HepG2 (cell line): ENCODE measurements around the gene CATSPERE. TPM values are rescaled to one million over a fixed set of nuclear protein-coding genes. Genes with fewer than 3 reads are reported as not detected.
A peak's percentile ranks its signal among the peaks of the same experiment; 100 is the strongest.

ENCODE experiments used
- ARNT2 ChIP-seq: sonication (generic); formaldehyde crosslinking; IDR thresholded peaks from 2 replicates; pipeline ENCODE4 v1.8.0; 2022; ENCODE audit warnings: mild to moderate bottlenecking, low read depth, missing genetic modification reagents, moderate library complexity
- CHCHD3 ChIP-seq: sonication (generic); formaldehyde crosslinking; IDR thresholded peaks from 2 replicates; pipeline ENCODE4 v1.8.0; 2022; ENCODE audit warnings: mild to moderate bottlenecking, missing genetic modification reagents, moderate library complexity
- IKZF1 ChIP-seq: fragments of 450-650 bp; IDR thresholded peaks from 2 replicates; pipeline ENCODE4 v1.7.1; 2016
- KLF11 ChIP-seq: IDR thresholded peaks from 2 replicates; pipeline ENCODE4 v1.6.1; 2016; ENCODE audit warnings: missing compliant biosample characterization
- NCOA1 ChIP-seq: sonication (generic); formaldehyde crosslinking; IDR thresholded peaks from 2 replicates; pipeline ENCODE4 v1.9.0; 2021; ENCODE audit warnings: missing genetic modification reagents
- PPARG ChIP-seq: conservative IDR thresholded peaks from 2 replicates; pipeline ENCODE4 v1.6.1; 2016; ENCODE audit warnings: missing biosample characterization, missing genetic modification reagents
- SRY ChIP-seq: sonication (generic); formaldehyde crosslinking; IDR thresholded peaks from 2 replicates; pipeline ENCODE4 v1.8.0; 2022; ENCODE audit warnings: mild to moderate bottlenecking, missing genetic modification reagents
- ZFP36L1 ChIP-seq: sonication (generic); formaldehyde crosslinking; IDR thresholded peaks from 2 replicates; pipeline ENCODE4 v1.8.0; 2022; ENCODE audit warnings: mild to moderate bottlenecking, missing genetic modification reagents, moderate library complexity
- ZFP82 ChIP-seq: sonication (generic); formaldehyde crosslinking; IDR thresholded peaks from 2 replicates; pipeline ENCODE4 v1.5.1; 2020; ENCODE audit warnings: mild to moderate bottlenecking, missing genetic modification reagents, borderline replicate concordance
- ZKSCAN5 ChIP-seq: sonication (generic); formaldehyde crosslinking; IDR thresholded peaks from 2 replicates; pipeline ENCODE4 v1.5.1; 2020; ENCODE audit warnings: mild to moderate bottlenecking, missing genetic modification reagents
- ZNF24 ChIP-seq: fragments of 450-650 bp; IDR thresholded peaks from 2 replicates; pipeline ENCODE4 v1.6.1; 2017; ENCODE audit warnings: antibody characterized with exemption, mild to moderate bottlenecking
- ZNF44 ChIP-seq: sonication (generic); formaldehyde crosslinking; IDR thresholded peaks from 2 replicates; pipeline ENCODE4 v1.5.1; 2020; ENCODE audit warnings: mild to moderate bottlenecking, missing genetic modification reagents
- ZNF558 ChIP-seq: sonication (generic); formaldehyde crosslinking; IDR thresholded peaks from 2 replicates; pipeline ENCODE4 v1.9.0; 2022; ENCODE audit warnings: mild to moderate bottlenecking, missing genetic modification reagents, borderline replicate concordance
- ZSCAN22 ChIP-seq: sonication (generic); formaldehyde crosslinking; IDR thresholded peaks from 2 replicates; pipeline ENCODE4 v1.4.0; 2020; ENCODE audit warnings: mild to moderate bottlenecking, missing genetic modification reagents
- polyA plus RNA-seq, 8 experiments: library from polyadenylated mRNA; depleted of rRNA in 3 of 8; stranded (reverse) in 7 of 8; unstranded in 1 of 8; fragments of >200 nt; fragmentation: Illumina TruSeq in 4 of 8; extraction: Trizol in 4 of 8; gene quantifications; 2 replicates each; pipeline versions ENCODE4 v1.2.1 to v1.2.3, GENCODE V29; 2011 to 2016; ENCODE audit warnings: low read depth in 4 of 8, missing spikeins in 1 of 8, mixed read lengths in 1 of 8; ENCODE audit not compliant: insufficient read depth in 1 of 8
- total RNA-seq, 5 experiments: library from RNA; depleted of rRNA; stranded (reverse); fragments of >200 nt; fragmentation: Illumina TruSeq; extraction: Trizol; gene quantifications; 2 replicates each; pipeline ENCODE4 v1.2.3, GENCODE V29; 2016; ENCODE audit warnings: low read depth in 1 of 5
- TF ChIP-seq, protein P1 (sequence below): sonication (generic); formaldehyde crosslinking; IDR thresholded peaks from 2 replicates; pipeline ENCODE4 v1.4.0; 2020; ENCODE audit warnings: missing genetic modification reagents
- TF ChIP-seq, protein P2 (sequence below): sonication (generic); formaldehyde crosslinking; conservative IDR thresholded peaks from 2 replicates; pipeline ENCODE4 v1.8.0; 2022; ENCODE audit warnings: low read depth, missing genetic modification reagents
- TF ChIP-seq, protein P3 (sequence below): sonication (generic); formaldehyde crosslinking; IDR thresholded peaks from 2 replicates; pipeline ENCODE4 v1.5.0; 2020; ENCODE audit warnings: missing genetic modification reagents
- TF ChIP-seq, protein P4 (sequence below): IDR thresholded peaks from 2 replicates; pipeline ENCODE4 v1.6.1; 2016; ENCODE audit warnings: mild to moderate bottlenecking, missing biosample characterization, missing genetic modification reagents
- TF ChIP-seq, protein P5 (sequence below): IDR thresholded peaks from 2 replicates; pipeline ENCODE4 v1.6.1; 2016; ENCODE audit warnings: low read depth, control low read depth
- TF ChIP-seq, protein P6 (sequence below): sonication (generic); formaldehyde crosslinking; IDR thresholded peaks from 2 replicates; pipeline ENCODE4 v1.4.0; 2020; ENCODE audit warnings: mild to moderate bottlenecking, missing genetic modification reagents
- TF ChIP-seq, protein P7 (sequence below): sonication (generic); formaldehyde crosslinking; IDR thresholded peaks from 2 replicates; pipeline ENCODE4 v1.8.0; 2022; ENCODE audit warnings: mild to moderate bottlenecking, missing genetic modification reagents, moderate library complexity
- TF ChIP-seq, protein P8 (sequence below): sonication (generic); formaldehyde crosslinking; IDR thresholded peaks from 2 replicates; pipeline ENCODE4 v1.4.0; 2020; ENCODE audit warnings: missing genetic modification reagents

Gene CATSPERE
- total and polyA plus RNA-seq, 2 of the 13 experiments (the other 11 are each of a cell fraction or from before 2014, with no cell fraction given), result 0.34 to 0.51 TPM

DNA sequence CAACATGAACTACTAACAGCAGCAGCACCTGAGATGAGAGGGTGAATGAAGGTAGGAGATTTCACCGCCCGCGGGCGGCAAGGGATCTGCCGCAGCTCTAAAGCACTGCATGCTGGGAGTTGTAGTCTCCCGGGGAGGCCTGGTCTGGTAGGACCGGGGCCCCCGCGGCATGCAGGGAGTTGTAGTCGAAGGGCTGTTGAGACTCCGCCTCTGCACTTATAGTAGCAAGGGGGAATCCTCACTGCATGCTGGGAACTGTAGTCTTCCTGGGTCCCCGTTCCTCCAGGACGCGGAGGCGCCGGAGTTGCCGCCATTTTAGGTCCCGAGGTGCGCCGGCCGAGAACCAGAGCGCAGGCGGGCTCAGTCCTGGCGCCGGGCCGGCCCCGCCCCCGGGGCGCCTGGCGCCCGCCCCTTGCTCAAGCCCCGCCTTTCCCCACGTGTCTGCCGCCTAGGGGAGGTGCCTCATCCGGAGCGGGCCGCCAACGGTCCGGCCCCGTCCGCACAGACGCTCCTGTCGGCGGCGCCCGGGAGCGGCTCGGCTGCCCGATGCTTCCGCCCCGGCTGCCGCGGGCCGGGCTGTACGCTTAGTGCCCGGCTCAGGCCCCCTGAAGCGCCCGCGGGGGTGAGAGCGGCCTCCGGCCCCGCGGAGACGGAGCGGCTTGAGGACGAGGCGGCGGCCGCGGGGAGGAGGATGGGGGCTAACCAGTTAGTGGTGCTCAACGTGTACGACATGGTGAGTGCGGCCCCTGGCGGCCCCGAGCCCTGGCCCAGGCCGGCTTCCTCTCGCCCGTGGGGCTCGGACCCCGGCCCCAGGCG is 191.8 kb downstream of the CATSPERE start, which contains the start of gene DESI2 (continued):
- TF ChIP-seq ZFP82 (CRISPR knock-in tag) (peak; percentile 92; the same call in 1 of the 2 replicates), PPARG (no peak), ZSCAN22 (CRISPR knock-in tag) (no peak), KLF11 (CRISPR knock-in tag) (no peak), ZKSCAN5 (CRISPR knock-in tag) (no peak), SRY (CRISPR knock-in tag) (peak; percentile 85; the same call in 1 of the 2 replicates), ZNF44 (no peak), NCOA1 (CRISPR knock-in tag) (no peak), ZNF558 (CRISPR knock-in tag) (no peak; the same call in 1 of the 2 replicates), ZNF24 (no peak), ARNT2 (CRISPR knock-in tag) (no peak; the same call in none of the 2 replicates), CHCHD3 (CRISPR knock-in tag) (no peak), ZFP36L1 (CRISPR knock-in tag) (no peak), IKZF1 (no peak)
- TF ChIP-seq, protein P1, sequence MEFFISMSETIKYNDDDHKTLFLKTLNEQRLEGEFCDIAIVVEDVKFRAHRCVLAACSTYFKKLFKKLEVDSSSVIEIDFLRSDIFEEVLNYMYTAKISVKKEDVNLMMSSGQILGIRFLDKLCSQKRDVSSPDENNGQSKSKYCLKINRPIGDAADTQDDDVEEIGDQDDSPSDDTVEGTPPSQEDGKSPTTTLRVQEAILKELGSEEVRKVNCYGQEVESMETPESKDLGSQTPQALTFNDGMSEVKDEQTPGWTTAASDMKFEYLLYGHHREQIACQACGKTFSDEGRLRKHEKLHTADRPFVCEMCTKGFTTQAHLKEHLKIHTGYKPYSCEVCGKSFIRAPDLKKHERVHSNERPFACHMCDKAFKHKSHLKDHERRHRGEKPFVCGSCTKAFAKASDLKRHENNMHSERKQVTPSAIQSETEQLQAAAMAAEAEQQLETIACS (CRISPR knock-in tag), result no peak
- TF ChIP-seq, protein P2, sequence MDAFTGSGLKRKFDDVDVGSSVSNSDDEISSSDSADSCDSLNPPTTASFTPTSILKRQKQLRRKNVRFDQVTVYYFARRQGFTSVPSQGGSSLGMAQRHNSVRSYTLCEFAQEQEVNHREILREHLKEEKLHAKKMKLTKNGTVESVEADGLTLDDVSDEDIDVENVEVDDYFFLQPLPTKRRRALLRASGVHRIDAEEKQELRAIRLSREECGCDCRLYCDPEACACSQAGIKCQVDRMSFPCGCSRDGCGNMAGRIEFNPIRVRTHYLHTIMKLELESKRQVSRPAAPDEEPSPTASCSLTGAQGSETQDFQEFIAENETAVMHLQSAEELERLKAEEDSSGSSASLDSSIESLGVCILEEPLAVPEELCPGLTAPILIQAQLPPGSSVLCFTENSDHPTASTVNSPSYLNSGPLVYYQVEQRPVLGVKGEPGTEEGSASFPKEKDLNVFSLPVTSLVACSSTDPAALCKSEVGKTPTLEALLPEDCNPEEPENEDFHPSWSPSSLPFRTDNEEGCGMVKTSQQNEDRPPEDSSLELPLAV (CRISPR knock-in tag), result no peak
- TF ChIP-seq, protein P3, sequence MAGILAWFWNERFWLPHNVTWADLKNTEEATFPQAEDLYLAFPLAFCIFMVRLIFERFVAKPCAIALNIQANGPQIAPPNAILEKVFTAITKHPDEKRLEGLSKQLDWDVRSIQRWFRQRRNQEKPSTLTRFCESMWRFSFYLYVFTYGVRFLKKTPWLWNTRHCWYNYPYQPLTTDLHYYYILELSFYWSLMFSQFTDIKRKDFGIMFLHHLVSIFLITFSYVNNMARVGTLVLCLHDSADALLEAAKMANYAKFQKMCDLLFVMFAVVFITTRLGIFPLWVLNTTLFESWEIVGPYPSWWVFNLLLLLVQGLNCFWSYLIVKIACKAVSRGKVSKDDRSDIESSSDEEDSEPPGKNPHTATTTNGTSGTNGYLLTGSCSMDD (CRISPR knock-in tag), result no peak
- TF ChIP-seq, protein P4, sequence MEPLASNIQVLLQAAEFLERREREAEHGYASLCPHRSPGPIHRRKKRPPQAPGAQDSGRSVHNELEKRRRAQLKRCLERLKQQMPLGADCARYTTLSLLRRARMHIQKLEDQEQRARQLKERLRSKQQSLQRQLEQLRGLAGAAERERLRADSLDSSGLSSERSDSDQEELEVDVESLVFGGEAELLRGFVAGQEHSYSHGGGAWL (CRISPR knock-in tag), result peak; percentile 64; the same call in 1 of the 2 replicates
- TF ChIP-seq, protein P5, sequence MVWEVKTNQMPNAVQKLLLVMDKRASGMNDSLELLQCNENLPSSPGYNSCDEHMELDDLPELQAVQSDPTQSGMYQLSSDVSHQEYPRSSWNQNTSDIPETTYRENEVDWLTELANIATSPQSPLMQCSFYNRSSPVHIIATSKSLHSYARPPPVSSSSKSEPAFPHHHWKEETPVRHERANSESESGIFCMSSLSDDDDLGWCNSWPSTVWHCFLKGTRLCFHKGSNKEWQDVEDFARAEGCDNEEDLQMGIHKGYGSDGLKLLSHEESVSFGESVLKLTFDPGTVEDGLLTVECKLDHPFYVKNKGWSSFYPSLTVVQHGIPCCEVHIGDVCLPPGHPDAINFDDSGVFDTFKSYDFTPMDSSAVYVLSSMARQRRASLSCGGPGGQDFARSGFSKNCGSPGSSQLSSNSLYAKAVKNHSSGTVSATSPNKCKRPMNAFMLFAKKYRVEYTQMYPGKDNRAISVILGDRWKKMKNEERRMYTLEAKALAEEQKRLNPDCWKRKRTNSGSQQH, result peak; percentile 49; the same call in 1 of the 2 replicates
- TF ChIP-seq, protein P6, sequence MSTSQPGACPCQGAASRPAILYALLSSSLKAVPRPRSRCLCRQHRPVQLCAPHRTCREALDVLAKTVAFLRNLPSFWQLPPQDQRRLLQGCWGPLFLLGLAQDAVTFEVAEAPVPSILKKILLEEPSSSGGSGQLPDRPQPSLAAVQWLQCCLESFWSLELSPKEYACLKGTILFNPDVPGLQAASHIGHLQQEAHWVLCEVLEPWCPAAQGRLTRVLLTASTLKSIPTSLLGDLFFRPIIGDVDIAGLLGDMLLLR (CRISPR knock-in tag), result no peak; the same call in 1 of the 2 replicates
- TF ChIP-seq, protein P7, sequence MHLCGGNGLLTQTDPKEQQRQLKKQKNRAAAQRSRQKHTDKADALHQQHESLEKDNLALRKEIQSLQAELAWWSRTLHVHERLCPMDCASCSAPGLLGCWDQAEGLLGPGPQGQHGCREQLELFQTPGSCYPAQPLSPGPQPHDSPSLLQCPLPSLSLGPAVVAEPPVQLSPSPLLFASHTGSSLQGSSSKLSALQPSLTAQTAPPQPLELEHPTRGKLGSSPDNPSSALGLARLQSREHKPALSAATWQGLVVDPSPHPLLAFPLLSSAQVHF, result no peak
- TF ChIP-seq, protein P8, sequence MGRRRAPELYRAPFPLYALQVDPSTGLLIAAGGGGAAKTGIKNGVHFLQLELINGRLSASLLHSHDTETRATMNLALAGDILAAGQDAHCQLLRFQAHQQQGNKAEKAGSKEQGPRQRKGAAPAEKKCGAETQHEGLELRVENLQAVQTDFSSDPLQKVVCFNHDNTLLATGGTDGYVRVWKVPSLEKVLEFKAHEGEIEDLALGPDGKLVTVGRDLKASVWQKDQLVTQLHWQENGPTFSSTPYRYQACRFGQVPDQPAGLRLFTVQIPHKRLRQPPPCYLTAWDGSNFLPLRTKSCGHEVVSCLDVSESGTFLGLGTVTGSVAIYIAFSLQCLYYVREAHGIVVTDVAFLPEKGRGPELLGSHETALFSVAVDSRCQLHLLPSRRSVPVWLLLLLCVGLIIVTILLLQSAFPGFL (CRISPR knock-in tag), result no peak
